GM21825 (cell line): ENCODE data around the gene DLG5.
"Not testable (repeated sequence)": the region's sequence is repeated elsewhere in the genome, so short reads cannot be mapped to it uniquely, and the experiment has no call there.

Source experiments
- ATAC-seq: cut with Tn5 transposase; IDR thresholded peaks from one replicate; pipeline ENCODE4 v1.9.1; 2021; ENCODE audit warnings: mild to moderate bottlenecking, moderate library complexity; ENCODE audit not compliant: unreplicated experiment

The DLG5 gene

DNA sequence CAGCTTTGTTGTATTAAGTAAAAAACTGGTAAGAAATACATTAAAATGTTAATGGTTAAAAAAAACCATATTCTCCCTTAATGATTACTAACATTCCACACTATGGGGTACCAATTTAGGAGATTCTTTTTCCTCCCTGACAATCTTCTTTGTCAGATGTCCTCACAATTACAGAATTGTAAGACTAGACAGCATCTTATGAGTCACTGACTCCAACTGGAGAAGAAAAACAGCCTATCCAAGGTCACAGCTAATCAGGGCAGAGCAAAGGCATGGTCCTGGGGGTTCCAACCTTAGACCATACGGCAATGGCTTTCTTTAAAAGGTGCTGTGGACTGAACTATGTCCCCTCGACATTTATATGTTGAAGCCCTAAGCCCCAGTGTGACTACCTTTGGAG lies 127.6 kb downstream of the DLG5 start:
- ATAC-seq, result no peak

DNA sequence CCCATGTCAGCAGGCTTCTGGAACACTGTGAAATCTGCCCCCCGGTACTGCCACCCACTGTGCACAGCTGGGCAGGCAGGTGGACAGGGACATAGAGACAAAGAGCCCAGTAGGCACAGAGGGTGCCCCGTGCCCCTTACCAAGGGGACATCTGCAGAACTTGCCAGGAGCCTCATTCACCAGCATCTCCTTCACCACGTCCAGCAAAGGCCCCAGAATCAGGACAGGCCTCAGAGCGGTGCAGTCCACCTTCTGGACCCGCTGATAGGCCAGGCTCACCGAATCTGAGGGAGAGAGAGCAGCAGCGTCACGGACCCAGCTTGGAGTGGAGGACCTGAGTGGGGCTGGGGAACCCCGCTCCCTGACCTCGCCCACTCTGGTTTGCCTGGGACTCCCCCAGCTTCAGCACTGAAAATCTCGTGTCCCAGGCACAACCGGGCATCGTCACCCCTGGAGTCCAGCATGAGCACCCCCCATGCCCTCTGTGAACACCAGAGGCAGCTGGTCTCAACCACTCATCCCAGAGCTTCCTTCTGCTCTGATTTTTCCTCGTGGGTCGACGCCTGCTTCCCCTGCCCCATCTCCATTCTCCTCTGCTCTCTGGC lies 130.1 kb downstream of the DLG5 start:
- ATAC-seq, result no peak

DNA sequence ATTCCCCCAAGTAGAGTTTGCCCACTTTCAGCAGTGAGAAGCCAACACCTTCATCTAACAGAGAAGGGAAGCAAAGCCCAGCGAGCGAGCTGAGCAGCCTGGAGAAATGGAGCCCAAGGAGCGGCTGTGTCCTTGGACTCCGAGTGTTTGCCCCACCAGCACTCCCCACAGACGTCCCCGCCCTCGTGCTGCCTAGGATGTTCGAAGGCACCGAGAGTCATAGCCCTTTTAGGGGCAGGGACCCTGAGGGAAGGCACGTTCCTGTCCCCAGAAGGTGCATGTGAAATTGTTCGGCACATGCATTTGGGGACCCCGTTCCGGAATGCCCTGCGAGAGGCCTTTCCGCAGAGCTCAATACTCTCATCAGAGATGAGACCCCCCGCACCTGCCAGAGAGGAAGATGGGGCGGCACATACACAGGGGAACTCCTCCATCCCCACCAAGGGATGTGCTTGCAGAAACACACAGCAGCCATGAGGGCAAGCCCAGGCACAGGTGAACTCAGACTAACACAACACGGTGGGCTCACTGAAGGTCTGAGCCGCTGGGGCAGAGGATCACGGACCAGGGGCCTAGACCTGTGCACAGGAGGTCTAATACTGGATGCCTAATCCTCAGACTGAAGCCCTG lies 131.0 kb downstream of the DLG5 start:
- no peak for ATAC-seq

DNA sequence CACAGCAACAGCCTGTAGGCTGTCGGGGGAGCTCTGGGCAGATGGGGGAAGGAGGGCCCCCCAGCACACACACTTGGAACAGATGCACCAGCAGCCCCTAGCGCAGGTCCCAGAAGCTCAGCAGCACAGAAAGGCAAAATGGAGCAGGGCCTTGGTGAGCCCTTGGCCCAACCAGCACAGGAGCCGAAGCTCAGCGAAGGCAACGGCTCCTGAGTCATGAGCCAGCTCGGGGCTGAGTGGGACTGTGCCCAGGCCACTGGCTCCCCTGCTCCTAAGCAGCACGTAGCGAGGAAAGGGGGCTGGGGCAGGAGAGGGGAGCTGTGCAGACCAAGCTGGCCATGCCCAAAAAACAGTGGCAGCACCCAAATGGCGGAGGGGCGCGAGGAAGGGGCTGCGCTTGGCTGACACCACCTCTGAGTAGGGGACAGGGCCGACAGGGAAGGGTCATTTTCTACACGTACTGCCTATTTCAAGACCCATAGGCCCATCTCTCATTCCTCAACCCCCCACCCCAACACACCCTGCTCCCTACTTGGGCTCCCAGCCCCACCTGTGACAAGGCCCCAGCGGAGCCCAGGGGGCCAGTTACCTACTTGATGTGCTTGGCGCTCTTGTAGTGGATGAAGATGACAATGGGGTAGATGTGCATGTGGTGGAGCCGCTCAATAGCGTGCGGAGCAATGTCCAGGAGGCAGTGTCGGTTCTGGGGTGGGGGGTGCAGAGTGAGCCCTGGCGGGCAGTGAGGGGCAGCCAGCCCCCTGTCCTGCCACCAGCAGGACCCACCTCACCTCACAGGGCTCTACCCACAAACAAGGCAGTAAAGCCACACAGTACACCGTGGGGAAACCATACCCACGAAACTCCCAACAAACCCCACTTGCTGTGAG lies 132.1 kb downstream of the DLG5 start:
- ATAC-seq, result no peak

DNA sequence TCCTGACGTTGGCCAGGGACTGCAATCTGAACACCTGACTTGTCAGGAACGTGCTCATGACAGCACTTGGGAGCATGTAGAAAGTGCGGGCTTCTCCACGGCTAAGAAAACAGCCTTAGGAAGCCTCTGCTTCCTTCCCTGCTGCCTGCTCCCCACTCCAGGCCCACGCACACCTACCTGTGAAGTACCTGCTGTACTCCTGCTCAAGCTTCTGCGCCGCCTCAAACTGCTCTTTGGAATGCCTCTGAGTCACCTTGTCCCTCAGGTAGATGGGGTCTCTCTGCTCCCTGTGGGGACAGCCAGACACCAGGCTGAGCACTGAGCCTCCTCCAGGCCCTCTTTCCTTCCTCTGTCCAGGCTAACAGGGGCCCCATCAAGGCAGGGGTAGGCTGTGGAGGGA lies 132.7 kb downstream of the DLG5 start:
- ATAC-seq, result no peak

DNA sequence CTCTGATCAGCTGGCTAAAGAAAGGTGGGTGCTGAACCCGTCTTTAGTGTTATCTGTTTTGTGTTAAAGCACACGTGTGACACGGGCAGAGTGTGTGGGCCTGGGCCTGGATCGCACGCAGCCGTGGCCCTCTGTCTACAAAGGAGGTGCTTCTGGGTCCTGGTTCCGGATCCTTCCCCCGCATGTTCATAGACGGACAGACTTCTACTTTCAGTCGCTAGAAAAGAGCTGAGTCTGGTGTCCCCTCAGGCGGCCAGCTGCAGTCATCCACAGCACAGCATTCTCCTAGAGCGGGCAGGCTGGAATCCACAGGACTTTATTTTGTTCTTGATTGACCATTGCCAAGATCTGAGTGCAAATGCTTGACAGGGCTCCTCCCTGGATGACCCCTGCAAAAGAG lies 134.4 kb downstream of the DLG5 start:
- ATAC-seq, result no peak

DNA sequence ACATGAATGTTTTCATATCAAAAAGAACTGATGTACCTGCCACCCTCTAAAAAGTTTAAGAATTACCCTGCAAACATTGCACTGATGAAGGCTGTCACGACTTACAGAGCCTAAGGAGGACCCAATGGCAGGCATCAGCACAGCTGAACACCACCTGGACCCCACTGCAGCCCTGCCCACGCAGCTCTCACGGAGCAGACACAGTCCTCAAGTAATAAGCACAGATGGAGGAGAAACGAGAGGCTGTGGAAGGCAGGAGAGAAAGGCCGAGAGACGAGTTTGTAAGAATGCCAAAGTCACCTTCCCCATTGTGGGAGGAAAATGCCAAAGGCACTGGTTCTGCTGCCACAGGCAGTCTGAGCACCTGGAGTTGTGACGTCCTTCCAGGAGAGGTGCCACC lies 135.0 kb downstream of the DLG5 start:
- no peak for ATAC-seq

DNA sequence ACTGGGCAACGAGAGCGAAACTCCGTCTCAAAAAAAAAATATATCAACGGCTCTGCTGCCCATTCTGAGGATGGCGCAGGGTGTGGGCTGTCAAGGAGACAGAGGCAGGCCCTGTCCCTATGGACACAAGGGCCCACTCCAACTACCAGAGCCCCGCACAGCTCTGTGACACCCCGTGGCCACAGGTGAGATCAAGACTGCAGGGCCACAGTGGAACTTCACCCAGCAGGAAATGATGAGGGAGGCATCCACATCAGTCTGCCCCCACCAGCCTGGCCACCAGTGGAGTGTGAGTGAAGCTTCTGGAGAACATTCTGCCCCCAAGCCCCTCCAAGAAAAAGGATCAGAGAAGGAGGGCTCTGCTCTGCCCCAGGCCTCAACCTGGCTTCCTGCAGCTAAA lies 136.7 kb downstream of the DLG5 start:
- ATAC-seq, result no peak

DNA sequence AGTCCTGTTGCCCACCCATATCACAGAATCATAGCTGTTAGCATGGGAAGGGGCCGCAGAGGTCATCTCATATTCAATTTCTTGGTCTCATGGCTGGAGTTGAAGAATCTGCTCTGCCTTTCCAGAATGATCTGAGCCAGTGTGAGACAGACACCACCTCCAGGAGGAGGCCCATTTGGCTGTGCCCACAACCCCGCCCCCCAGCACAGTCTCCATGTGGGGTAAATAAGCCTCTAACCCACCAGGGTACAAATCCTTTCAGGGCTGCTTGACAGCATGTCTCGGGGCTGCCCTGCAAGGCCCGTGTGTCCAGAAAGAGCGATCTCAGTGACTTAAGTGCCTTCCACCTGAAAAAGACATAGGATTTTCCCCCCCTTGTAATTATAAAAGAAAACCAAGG lies 137.5 kb downstream of the DLG5 start:
- no peak for ATAC-seq

DNA sequence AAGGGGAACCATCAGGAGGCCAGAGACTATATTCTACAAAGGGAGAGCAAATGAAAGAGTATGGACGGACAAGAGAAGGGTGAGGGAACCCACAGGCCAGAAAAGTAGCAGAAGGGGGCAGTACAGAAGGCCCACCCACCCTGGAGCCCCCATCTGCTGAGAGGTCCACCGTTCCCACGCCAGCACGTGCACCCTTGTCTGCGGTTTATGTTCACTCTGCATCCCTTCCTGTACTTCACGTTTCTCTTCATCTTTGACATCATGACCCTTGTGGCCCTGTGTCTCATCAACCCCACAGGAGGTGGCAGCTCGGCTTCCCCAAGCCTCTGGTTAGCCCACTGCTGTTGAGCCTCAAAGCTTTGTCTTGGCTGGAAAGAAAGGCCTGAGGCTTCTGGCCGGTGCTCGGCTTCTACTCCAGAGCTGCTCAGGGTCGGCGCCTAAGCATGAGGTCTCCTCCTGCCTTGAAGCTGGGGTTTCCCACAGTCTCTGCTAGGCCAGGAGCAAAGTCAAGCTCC lies 138.0 kb downstream of the DLG5 start:
- no peak for ATAC-seq

DNA sequence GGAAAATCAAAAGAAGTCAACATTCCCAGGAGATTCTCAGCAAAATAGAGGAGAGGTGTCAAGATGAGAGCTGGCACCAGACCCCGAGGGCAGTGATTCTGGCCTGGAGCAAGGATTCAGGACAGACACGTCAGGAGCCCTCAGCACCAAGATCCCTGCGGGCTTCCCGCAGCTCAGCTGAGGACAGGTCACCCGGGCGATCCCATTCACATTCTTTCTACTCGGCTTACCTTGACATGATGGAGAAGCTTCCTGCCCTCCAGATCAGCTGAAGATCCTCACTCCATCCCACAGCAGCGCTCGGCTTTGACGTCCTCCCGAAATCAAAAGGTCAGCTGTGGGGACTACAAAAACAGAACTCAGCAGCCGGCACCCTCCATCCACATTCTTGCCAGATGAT lies 139.1 kb downstream of the DLG5 start:
- no peak for ATAC-seq

DNA sequence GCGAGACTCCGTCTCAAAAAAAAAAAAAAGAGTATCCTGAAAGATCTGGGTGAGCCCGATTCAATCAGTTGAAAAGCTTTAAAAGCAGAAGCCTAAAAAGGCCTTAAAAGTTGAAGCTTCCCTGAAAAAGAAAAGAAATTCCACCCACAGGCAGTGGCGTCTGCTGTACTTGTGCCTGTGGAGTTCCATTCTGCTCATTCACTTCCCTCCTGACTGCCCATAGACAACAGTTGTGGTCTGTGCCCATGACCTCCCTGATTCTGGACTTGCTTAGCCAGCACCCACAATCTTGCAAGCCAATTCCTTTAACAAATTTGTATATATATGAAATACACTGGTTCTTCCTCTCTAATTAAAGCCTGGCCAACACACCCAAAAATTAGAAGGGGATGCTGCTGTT lies 141.7 kb downstream of the DLG5 start:
- no peak for ATAC-seq

DNA sequence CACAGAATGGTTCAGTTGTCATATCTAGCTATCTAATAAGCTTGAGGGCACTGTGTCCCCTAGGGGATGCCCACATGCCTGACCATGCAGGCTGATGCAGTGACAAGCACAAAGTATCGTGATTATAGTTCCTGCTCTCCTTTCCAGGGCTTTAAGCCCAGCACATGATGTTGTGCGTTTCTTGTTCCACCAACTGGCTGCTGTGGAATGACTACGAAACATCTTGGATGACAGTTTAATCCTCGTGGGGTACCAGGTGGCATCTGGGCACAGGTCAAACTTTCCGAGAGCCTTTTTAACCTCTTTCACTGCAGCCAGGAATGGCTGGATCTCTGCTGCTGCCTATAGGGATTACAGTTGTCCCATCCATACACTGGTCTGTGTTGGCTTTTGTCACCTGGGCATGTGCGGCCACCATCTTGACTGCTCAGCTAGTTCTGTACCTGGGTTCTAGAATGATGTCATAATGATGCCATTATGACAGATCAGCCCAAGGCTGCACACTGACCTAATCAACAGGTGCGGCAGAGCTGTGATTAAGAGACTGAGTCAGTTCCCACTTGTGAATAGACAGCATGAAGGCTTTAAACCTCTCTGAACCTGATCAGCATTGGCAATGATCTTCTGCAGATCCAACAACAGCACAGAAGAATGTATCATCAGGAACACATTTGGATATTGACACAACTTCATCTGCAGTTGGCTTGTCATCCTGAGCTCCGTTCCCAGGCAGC lies 144.1 kb downstream of the DLG5 start:
- ATAC-seq, result no peak

DNA sequence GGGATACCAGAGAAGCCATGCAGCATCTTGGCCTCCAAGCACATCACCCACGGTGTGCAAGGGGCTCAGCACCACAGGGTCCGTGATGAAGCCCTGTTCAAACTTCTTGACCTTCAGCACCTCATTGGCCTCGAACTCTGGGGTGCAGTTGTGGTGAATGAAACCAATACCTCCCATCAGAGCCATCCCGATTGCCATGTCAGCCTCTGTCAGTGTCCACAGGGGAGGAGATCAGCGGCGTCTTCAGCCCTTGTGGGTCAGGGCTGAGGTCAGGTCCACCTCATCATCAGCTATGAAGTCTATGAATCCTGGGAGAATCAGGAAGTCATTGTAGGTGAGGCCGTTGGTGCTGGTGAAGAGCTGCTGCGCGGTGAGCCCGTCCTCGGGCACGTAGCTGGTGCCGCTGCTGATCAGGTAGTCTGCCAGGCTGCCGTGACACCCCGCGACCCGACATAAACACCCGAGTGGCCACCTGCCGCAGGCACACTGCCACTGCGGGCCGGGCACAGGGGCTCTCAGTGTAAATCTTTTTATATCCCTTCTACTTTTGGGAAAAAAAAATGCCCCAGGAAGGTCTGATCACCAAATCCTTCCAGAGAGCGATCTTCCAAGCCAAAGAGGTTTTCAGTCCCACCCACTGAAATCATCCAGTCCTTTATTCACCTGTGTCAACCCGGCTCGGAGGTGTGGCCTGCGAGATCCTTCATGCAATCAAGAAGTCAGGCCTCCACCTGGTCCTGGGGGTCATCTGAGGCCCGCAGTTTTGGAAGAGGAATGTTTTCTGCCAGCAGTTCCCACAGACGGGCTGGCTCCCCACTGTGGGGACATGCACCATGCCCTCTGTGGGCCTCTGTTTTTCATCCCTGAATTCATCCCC lies 144.9 kb downstream of the DLG5 start:
- no peak for ATAC-seq

DNA sequence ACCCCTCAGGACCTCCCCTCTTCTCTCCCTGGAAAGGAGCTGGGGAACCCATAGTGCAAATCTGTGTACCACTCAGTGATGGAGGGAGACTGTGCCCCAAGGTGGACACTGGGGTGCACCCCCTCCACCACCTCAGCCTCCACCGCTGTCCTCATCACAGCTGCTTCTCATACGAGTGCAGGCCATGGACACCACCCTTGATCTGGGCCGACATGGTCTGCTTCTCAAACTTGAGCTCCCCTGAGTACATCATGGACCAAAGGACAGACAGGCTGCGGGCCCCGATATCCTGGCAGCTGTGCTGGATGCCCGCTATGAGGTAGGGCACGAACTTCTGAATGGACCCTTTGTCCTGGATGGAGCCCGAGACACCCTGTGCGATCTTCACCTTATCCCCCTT lies 146.4 kb downstream of the DLG5 start:
- ATAC-seq, result no peak

DNA sequence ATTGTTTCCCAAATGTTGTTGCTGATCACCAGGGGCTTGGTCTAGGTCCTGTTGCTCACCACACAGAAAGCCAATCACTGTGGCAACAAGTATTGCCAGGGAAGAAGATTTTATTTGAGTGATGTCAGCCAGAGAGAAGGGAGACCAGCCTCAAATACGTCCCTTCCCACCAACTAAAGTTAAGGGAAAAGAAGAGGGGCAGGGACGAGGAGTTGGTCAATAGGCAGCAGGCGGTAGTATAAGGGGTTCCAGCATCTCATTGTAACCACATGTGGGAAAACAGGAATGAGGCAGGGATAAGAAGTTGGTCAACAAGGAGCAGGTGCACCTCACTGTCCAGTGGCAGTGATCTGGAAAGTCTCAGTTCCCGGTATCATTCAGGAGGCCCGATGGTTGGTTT lies 150.1 kb downstream of the DLG5 start:
- no peak for ATAC-seq

DNA sequence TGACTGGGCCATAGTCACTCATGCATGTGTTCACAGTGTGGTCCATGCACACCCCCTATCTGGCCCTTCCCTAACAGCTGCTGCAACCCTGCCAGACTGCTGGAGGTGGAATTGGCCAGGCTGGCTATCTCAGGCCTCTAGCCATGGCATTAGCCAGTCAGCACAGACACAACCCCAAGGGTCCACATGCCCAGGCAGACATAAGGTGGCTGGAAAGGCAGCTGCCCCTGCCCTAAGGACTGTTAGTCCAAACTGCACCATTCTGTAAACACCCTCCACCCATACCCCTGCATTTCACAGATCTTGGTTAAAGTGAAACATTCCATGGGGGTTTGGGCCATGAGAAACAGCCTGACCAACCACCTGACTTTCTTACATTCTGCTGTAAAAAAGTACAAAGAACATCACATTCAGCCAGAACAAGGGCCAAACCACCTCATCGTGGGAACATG lies 151.6 kb downstream of the DLG5 start:
- no peak for ATAC-seq

DNA sequence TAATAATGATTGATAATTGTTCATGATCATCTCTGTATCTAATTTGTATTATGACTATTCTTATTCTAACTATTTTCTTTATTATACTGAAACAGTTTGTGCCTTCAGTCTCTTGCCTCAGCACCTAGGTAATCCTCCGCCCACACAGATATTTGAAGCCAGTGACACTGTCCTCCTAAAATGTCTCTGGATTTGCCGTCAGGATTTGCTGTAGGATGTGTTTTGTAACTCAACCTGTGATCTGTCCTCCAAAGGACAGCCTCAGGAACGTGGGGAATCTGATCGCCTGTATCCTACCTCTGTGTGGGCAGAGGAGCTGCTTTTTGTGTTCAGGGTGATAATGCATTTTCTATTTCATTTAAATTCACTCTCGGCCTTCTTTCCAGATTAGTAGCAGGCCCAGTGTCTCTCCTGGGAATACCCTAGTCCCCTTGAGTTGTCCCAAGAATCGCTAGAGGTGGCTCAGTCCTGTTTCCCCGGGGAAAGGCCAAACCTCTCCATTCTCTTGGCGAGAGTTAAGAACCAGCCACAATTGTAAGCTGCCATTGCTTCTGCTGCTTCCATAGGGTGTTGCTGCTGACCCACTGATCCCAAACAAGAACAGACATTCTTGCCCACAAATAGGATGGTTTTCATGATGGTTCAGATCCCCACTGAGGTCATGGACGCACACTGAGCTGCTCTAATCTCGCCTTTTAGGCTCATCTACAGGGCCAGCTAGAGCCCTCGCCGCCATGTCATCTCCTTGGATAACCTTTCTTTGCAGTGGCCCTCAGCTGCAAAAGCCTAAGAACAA lies 152.7 kb downstream of the DLG5 start:
- ATAC-seq, result no peak

DNA sequence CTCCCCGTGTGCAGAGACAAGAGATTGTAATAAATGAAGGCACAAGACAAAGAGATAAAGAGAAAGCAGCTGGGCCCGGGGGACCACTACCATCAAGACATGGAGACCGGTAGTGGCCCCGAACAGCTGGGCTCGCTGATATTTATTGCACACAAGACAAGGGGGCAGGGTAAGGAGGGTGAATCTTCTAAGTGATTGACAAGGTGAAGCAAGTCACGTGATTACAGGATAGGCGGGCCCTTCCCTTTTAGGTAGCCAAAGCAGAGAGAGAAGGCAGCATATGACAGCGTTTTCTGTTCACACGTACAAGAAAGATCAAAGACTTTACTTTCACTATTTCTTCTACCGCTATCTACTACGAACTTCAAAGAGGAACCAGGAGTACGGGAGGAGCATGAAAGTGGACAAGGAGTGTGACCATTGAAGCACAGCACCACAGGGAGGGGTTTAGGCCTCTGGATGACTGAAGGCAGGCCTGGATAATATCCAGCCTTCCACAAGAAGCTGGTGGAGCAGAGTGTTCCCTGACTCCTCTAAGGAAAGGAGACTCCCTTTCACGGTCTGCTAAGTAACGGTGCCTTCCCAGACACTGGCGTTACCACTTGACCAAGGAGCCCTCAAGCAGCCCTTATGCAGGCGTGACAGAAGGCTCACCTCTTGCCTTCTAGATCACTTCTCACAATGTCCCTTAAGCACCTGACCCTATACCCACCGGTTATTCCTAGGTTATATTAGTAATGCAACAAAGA lies 153.5 kb downstream of the DLG5 start:
- not testable (repeated sequence) for ATAC-seq
